ENCODE measurements around the gene RARS1.

The RARS1 gene

GRCh38 chr5:168562279-168562678 is 76.0 kb downstream of the RARS1 start:
- DNase-seq (ENCODE audit: low spot score), result no peak

- no peak for DNase-seq (ENCODE audit: low spot score)
These were observed 77.7 kb downstream of the RARS1 start for GRCh38 chr5:168563959-168564358.

- DNase-seq (ENCODE audit: low spot score), result no peak
These were observed 82.5 kb downstream of the RARS1 start for GRCh38 chr5:168568738-168569137.
